ENCODE measurements around the gene XBP1.
"Not testable (repeated sequence)": the region's sequence is repeated elsewhere in the genome, so short reads cannot be mapped to it uniquely, and the experiment has no call there.

Gene XBP1

GRCh38 chr22:28800308-28801041, at the start of gene XBP1:
Gene XBP1, minus strand, starts transcription at chr22:28800569.
- DNase-seq (ENCODE audit: low spot score), result peak; percentile 93

- DNase-seq (ENCODE audit: low spot score), result no peak
These were observed 46.6 kb upstream of the XBP1 start for GRCh38 chr22:28846994-28847393.

- DNase-seq (ENCODE audit: low spot score), result not testable (repeated sequence)
These were observed 43.9 kb upstream of the XBP1 start for GRCh38 chr22:28844277-28844676.

DNA sequence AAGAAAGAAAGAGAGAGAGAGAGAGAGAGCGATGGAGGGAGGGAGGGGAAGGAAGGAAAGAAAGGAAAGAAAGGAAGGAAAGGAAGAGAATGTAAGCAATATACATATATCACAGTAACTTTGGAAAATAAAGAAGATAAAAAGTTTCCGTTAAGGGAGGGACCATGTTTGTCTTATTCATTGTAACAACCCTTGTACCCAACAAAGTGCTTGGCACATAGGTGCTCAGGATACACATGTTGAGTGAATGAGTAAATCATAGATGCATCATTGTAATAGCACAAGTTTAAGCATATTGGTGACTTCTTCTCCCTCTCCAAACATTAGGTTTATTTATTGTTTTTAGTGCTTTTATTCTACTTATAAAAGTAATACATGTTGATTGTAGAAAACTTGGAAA, 43.3 kb upstream of the XBP1 start:
- no peak for DNase-seq (ENCODE audit: low spot score)

DNA sequence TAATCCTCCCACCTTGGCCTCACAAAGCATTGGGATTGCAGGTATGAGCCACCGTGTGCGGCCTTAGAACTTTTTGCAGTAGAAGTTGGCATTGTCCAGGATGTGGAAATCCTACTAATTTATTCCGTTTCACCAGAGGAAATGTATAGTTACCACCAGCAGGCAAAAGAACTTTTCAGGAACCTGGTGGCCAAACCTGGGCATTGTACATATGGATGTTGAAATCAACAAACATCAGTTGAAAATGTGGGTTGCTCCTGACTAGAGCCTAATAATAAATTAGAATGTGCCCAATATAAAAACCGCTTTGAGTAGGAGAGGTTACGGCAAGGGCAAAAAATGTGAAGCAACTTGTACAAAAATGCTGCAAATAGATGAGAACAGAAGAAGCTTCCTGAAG, 40.7 kb upstream of the XBP1 start:
- no peak for DNase-seq (ENCODE audit: low spot score)

GRCh38 chr22:28838971-28839370, 38.6 kb upstream of the XBP1 start:
- DNase-seq (ENCODE audit: low spot score), result no peak

GRCh38 chr22:28837640-28838039, 37.3 kb upstream of the XBP1 start:
- DNase-seq (ENCODE audit: low spot score), result no peak

- DNase-seq (ENCODE audit: low spot score), result no peak
These were observed 35.3 kb upstream of the XBP1 start for GRCh38 chr22:28835630-28836189.

DNA sequence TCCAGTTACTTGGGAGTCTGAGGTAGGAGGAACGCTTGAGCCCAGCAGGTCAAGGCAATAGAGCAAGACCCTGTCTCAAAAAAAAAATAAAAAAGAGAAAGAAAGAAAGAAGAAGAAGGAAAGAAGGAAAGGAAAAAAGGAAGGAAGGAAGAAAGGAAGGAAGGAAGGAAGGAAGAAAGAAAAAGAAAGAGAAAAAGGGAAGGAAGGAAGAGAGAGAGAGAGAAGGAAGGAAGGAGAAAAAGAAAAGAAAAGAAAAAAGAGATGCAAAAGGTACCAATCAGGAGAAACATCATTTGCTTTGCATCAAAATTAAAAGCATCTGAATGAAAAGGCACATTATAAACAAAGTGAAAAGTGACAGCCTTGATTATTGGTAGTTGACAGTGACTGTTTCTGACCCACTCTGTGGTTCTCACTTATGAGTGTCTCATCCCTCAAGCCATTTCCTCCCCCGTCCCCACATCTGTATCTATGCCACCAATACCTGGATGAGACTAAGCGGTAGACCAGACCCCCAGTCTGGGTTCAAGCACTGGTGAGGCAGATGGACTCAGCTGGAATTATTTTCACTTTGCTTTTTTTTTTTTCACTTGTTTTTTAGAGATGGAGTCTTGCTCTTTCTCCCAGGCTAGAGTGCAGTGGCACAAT, 33.0 kb upstream of the XBP1 start:
- no peak for DNase-seq (ENCODE audit: low spot score)

GRCh38 chr22:28832731-28833130, 32.4 kb upstream of the XBP1 start:
- DNase-seq (ENCODE audit: low spot score), result no peak

- DNase-seq (ENCODE audit: low spot score), result no peak
These were observed 31.0 kb upstream of the XBP1 start for GRCh38 chr22:28831140-28832072.

- DNase-seq (ENCODE audit: low spot score), result no peak
These were observed 30.1 kb upstream of the XBP1 start for GRCh38 chr22:28830441-28830840.

DNA sequence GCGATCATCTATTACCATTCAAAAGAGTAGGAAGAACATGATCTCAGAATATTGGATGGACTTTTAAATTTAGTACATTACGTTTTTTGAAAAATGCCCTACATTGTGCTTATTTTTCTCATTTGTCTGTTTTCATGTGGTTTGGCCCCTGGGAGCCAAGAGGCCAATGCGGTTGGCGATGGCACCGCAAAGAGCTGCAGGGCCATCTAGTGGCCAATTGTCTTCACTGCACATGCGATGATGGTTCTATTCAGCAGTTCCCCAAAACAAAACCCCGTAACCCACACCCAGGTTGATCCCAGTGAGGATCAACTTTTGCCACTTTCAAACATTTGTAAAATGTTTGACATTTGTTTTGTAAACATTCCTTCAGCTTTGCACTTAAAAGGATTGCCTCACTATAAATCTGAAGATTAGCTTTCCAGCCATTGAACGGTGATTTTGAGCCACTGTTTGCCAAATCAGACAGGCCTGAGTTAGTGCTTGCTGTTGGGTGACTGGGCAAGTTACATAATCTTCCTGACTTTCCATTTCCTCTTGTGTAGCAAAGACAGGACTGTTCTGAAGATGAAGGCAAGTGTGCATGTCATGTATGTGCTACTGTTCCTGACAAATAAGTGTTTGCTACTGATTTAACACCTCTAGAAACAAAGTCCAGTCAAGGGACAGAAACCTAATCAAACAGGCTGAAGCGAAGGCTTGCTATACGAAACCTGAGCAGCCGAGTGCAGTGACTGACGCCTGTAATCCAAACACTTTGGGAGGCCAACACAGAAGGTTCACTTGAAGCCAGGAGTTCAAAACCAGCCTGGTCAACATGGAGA, 29.2 kb upstream of the XBP1 start:
- peak; percentile 85 for DNase-seq (ENCODE audit: low spot score)

- no peak for DNase-seq (ENCODE audit: low spot score)
These were observed 26.6 kb upstream of the XBP1 start for GRCh38 chr22:28826921-28827320.

DNA sequence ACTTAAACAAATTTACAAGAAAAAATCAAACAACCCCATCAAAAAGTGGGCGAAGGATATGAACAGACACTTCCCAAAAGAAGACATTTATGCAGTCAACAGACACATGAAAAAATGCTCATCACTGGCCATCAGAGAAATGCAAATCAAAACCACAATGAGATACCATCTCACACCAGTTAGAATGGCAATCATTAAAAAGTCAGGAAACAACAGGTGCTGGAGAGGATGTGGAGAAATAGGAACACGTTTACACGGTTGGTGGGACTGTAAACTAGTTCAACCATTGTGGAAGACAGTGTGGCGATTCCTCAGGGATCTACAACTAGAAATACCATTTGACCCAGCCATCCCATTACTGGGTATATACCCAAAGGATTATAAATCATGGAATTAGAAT, 26.1 kb upstream of the XBP1 start:
- DNase-seq (ENCODE audit: low spot score), result not testable (repeated sequence)

DNA sequence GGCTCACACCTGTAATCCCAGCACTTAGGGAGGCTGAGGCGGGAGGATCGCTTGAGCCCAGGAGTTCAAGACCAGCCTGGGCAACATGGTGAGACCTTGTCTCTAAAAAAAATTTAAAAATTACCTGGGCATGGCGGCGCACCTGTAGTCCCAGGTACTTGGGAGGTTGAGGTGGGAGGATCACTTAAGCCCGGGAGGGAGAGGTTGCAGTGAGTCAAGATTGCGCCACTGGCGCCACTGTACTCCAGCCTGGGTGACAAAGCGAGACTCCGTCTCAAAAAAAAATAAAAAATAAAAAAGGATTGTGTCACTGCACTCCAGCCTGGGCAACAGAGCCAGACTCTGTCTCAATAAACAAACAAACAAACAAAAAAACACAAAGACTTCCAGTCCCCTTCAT, 24.1 kb upstream of the XBP1 start:
- not testable (repeated sequence) for DNase-seq (ENCODE audit: low spot score)

DNA sequence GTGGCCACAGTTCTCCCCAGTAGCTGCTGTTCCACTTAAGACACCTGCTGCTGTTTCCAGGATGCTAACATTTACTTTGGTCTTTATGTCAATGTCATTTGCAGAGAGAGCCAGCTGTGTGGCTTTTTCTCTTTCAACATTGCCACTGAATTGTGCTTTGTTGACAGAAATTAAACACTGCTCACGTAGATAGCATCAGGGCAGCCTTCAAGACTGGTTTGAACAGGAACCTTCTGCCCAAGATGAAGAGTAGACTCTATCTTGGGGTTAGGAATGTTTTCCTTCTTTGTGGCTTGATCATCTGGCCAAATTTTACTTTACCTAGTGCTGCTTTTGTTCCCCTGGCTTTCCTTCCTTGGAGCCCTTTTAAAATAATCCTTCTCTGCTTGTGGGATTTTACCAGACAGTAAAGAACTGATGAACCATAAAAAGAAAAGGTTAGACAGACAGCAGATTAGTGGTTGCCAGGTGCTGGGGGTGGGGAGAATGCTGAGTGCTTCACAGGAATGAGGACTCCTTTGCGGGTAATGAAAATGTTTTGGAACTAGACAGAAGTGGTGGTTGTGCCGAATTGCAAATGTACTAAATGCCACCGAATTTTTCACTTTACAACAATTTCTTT, 22.7 kb upstream of the XBP1 start:
- DNase-seq (ENCODE audit: low spot score), result peak; percentile 21

- no peak for DNase-seq (ENCODE audit: low spot score)
These were observed 21.1 kb upstream of the XBP1 start for GRCh38 chr22:28821452-28821851.

DNA sequence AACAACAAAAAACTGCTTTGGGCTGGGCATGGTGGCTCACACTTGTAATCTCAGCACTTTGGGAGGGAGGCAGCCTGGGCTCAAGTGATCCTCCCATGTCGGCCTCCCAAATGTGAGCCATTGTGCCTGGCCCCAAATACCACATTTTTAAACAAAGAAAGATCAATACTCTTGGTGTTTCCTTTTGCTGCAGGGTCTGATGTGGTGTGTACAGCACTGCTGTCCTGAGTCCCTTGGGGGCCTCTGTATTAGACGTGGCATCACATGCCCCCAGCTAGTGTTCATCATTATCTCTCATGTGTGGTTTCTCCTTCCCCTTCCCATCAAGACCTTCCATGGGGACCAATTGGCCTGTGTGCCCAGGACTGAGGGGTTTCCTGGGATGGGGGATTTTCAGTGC, 20.5 kb upstream of the XBP1 start:
- no peak for DNase-seq (ENCODE audit: low spot score)

GRCh38 chr22:28819253-28820096, 19.1 kb upstream of the XBP1 start:
- no peak for DNase-seq (ENCODE audit: low spot score)
